ENCODE data around the gene SDHA. TPM values are rescaled to one million over a fixed set of nuclear protein-coding genes. Genes with fewer than 3 reads are reported as not detected.
A peak's percentile ranks its signal among the peaks of the same experiment; 100 is the strongest.
"Not testable (repeated sequence)": the region's sequence is repeated elsewhere in the genome, so short reads cannot be mapped to it uniquely, and the experiment has no call there.

The SDHA gene
- total RNA-seq, 1 experiment from 2014 or later, result 171 TPM

GRCh38 chr5:271828-272167 lies 53.7 kb downstream of the SDHA start:
- CTCF ChIA-PET, result interaction anchor here (0.6 kb wide), 1 partner anchor 83 kb away, joined by 3 read pairs; no protein-coding TSS in a partner anchor
- DNase-seq (ENCODE audit: low read depth, low spot score); intact Hi-C loops (cut with micrococcal nuclease; ENCODE audit: unreplicated experiment); H3K9me3 ChIP-seq (ENCODE audit: control insufficient read depth, insufficient read depth, low read depth, low read length); in situ Hi-C loops (cut with HindIII; ENCODE audit: low pct_unique_long_range_greater_than_20kb, low sequenced_read_pairs); BruUV-seq (replicated peaks); ATAC-seq; POLR2A ChIA-PET; H3K27me3 ChIP-seq (ENCODE audit: control insufficient read depth, insufficient read depth, low read length); H3K4me1 ChIP-seq (ENCODE audit: control insufficient read depth, insufficient read depth, low read length): not testable (repeated sequence)
- Histone ChIP-seq H3K27ac (ENCODE audit: low read length) (peak overlapping the region; percentile 63; the same call in 1 of the 2 replicates), H3K36me3 (ENCODE audit: control insufficient read depth, insufficient read depth, low read length) (peaks cover 11% of the 10 kb centered on the region; the same call in 1 of the 2 replicates), H3K4me3 (ENCODE audit: low read depth in 2 of 2, low read length in 2 of 2) (peak overlapping the region; percentile 53 to 81)

- Histone ChIP-seq H3K36me3 (ENCODE audit: control insufficient read depth, insufficient read depth, low read length) (peaks cover 11% of the 10 kb centered on the region; the same call in 1 of the 2 replicates), H3K4me3 (ENCODE audit: low read depth in 2 of 2, low read length in 2 of 2) (peak overlapping the region; percentile 53), H3K27ac (ENCODE audit: low read length) (peak overlapping the region; percentile 34; the same call in 1 of the 2 replicates)
- in situ Hi-C loops (cut with HindIII; ENCODE audit: low pct_unique_long_range_greater_than_20kb, low sequenced_read_pairs); ATAC-seq; H3K27me3 ChIP-seq (ENCODE audit: control insufficient read depth, insufficient read depth, low read length); POLR2A ChIA-PET; H3K4me1 ChIP-seq (ENCODE audit: control insufficient read depth, insufficient read depth, low read length); CTCF ChIA-PET; BruUV-seq (replicated peaks); H3K9me3 ChIP-seq (ENCODE audit: control insufficient read depth, insufficient read depth, low read depth, low read length); DNase-seq (ENCODE audit: low read depth, low spot score); intact Hi-C loops (cut with micrococcal nuclease; ENCODE audit: unreplicated experiment): not testable (repeated sequence)
These were observed 55.0 kb downstream of the SDHA start for GRCh38 chr5:273091-273490.

GRCh38 chr5:273491-273890 lies 55.4 kb downstream of the SDHA start:
- TSS peak; percentile 76 for BruUV-seq (replicated peaks)
- H3K9me3 ChIP-seq (ENCODE audit: control insufficient read depth, insufficient read depth, low read depth, low read length); DNase-seq (ENCODE audit: low read depth, low spot score); ATAC-seq; POLR2A ChIA-PET; in situ Hi-C loops (cut with HindIII; ENCODE audit: low pct_unique_long_range_greater_than_20kb, low sequenced_read_pairs); H3K4me1 ChIP-seq (ENCODE audit: control insufficient read depth, insufficient read depth, low read length); H3K27me3 ChIP-seq (ENCODE audit: control insufficient read depth, insufficient read depth, low read length); intact Hi-C loops (cut with micrococcal nuclease; ENCODE audit: unreplicated experiment): not testable (repeated sequence)
- Histone ChIP-seq H3K4me3 (ENCODE audit: low read depth in 2 of 2, low read length in 2 of 2) (peak overlapping the region; percentile 53), H3K36me3 (ENCODE audit: control insufficient read depth, insufficient read depth, low read length) (peaks cover 11% of the 10 kb centered on the region; the same call in 1 of the 2 replicates), H3K27ac (ENCODE audit: low read length) (peak overlapping the region; percentile 34; the same call in 1 of the 2 replicates)
- CTCF ChIA-PET, result interaction anchor here (0.6 kb wide), 1 partner anchor 46 kb away, joined by 3 read pairs; no protein-coding TSS in a partner anchor

- ATAC-seq; in situ Hi-C loops (cut with HindIII; ENCODE audit: low pct_unique_long_range_greater_than_20kb, low sequenced_read_pairs); intact Hi-C loops (cut with micrococcal nuclease; ENCODE audit: unreplicated experiment); BruUV-seq (replicated peaks); H3K4me3 ChIP-seq (ENCODE audit: low read depth in 2 of 2, low read length in 2 of 2); POLR2A ChIA-PET; H3K4me1 ChIP-seq (ENCODE audit: control insufficient read depth, insufficient read depth, low read length); H3K27me3 ChIP-seq (ENCODE audit: control insufficient read depth, insufficient read depth, low read length); H3K9me3 ChIP-seq (ENCODE audit: control insufficient read depth, insufficient read depth, low read depth, low read length); H3K27ac ChIP-seq (ENCODE audit: low read length); DNase-seq (ENCODE audit: low read depth, low spot score); CTCF ChIA-PET: not testable (repeated sequence)
- peaks cover 11% of the 10 kb centered on the region; the same call in 1 of the 2 replicates for H3K36me3 ChIP-seq (ENCODE audit: control insufficient read depth, insufficient read depth, low read length)
These were observed 56.2 kb downstream of the SDHA start for GRCh38 chr5:274346-274745.

GRCh38 chr5:278646-279045 lies 60.5 kb downstream of the SDHA start:
- intact Hi-C loops (cut with micrococcal nuclease; ENCODE audit: unreplicated experiment) (no loop called here), in situ Hi-C loops (cut with HindIII; ENCODE audit: low pct_unique_long_range_greater_than_20kb, low sequenced_read_pairs) (no loop called here)
- H3K27me3 ChIP-seq (ENCODE audit: control insufficient read depth, insufficient read depth, low read length), result no peaks in the 10 kb centered on the region
- ATAC-seq, result no peak
- H3K4me3 ChIP-seq (ENCODE audit: low read depth in 2 of 2, low read length in 2 of 2), result no peak overlapping the region
- H3K4me1 ChIP-seq (ENCODE audit: control insufficient read depth, insufficient read depth, low read length), result no peaks in the 10 kb centered on the region
- H3K27ac ChIP-seq (ENCODE audit: low read length), result no peak overlapping the region
- BruUV-seq (replicated peaks), result no TSS peak
- CTCF ChIA-PET, result interaction anchor here (0.7 kb wide), 1 partner anchor 22 kb away, joined by 3 read pairs; no protein-coding TSS in a partner anchor
- peaks cover 10% of the 10 kb centered on the region; the same call in 1 of the 2 replicates for H3K36me3 ChIP-seq (ENCODE audit: control insufficient read depth, insufficient read depth, low read length)
- DNase-seq (ENCODE audit: low read depth, low spot score), result no peak
- POLR2A ChIA-PET, result no interaction called here
- no peaks in the 10 kb centered on the region for H3K9me3 ChIP-seq (ENCODE audit: control insufficient read depth, insufficient read depth, low read depth, low read length)
- TF ChIP-seq POLR2AphosphoS5 (IDR thresholded peaks at IDR 0.05; ENCODE audit: low read depth, low read length) (no peak), CTCF (IDR thresholded peaks at IDR 0.05) (no peak), TCF7L2 (IDR thresholded peaks at IDR 0.05; ENCODE audit: low read depth, low read length) (no peak), SIN3A (IDR thresholded peaks at IDR 0.05; ENCODE audit: borderline replicate concordance, insufficient read depth, low read depth, low read length) (no peak)

GRCh38 chr5:279051-279665 lies 61.0 kb downstream of the SDHA start:
- H3K36me3 ChIP-seq (ENCODE audit: control insufficient read depth, insufficient read depth, low read length); H3K9me3 ChIP-seq (ENCODE audit: control insufficient read depth, insufficient read depth, low read depth, low read length); H3K27ac ChIP-seq (ENCODE audit: low read length); CTCF ChIA-PET; H3K4me3 ChIP-seq (ENCODE audit: low read depth in 2 of 2, low read length in 2 of 2); intact Hi-C loops (cut with micrococcal nuclease; ENCODE audit: unreplicated experiment); H3K27me3 ChIP-seq (ENCODE audit: control insufficient read depth, insufficient read depth, low read length); ATAC-seq; DNase-seq (ENCODE audit: low read depth, low spot score); H3K4me1 ChIP-seq (ENCODE audit: control insufficient read depth, insufficient read depth, low read length); BruUV-seq (replicated peaks); in situ Hi-C loops (cut with HindIII; ENCODE audit: low pct_unique_long_range_greater_than_20kb, low sequenced_read_pairs): not testable (repeated sequence)
- POLR2A ChIA-PET, result interaction anchor here (0.6 kb wide), 1 partner anchor 38 kb away, joined by 8 read pairs; no protein-coding TSS in a partner anchor

Data from Panc1 (cell line).